ENCODE data around the gene GBP1. TPM values are rescaled to one million over a fixed set of nuclear protein-coding genes. Genes with fewer than 3 reads are reported as not detected.

Gene GBP1
- total and polyA plus RNA-seq, 2 of the 8 experiments (the other 6 are each of a cell fraction or from before 2014, with no cell fraction given) = not detected

DNA sequence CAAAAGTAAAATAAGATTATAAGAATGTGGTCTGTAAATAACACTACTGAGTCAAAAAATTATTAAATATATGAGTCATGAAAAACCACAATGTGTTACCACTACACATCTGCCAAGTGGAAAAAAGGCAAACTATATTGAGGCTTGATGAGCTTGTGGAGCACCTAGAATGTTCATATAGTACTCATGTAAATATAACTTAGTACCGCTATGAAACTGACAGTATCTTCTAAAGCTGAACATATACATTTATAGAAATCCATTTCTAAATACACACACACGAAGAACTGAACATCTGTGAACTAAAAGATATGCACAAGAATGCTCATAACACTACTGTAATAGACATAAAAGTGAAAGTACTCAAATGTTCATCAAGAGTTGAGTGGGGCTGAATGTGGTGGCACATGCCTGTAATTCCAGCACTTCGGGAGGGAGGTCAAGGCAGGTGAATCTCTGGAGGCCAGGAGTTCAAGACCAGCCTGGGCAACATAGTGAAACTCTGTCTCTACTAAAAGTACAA is 23.8 kb downstream of the GBP1 start:
- no peak overlapping the region for H2BK20ac ChIP-seq (ENCODE audit: low read length)
- DNase-seq (ENCODE audit: low read depth in 1 of 2, low spot score in 2 of 2) = no peak
- H3K56ac ChIP-seq (replicated peaks; ENCODE audit: insufficient read length, low read depth, low read length) = no peak overlapping the region
- H3K4me3 ChIP-seq (ENCODE audit: extremely low read depth in 1 of 4, insufficient read depth in 2 of 4, low read depth in 3 of 4, low read length in 4 of 4) = no peak overlapping the region
- H2AK5ac ChIP-seq (ENCODE audit: low read depth, low read length) = no peak overlapping the region
- no peaks in the 10 kb centered on the region for H3K27me3 ChIP-seq (replicated peaks in 1 of 4; ENCODE audit: control insufficient read depth in 3 of 4, extremely low read depth in 1 of 4, insufficient read depth in 3 of 4, low read length in 3 of 4)
- no peak overlapping the region for H3K23ac ChIP-seq (ENCODE audit: insufficient read length)
- WGBS, 2 experiments (ENCODE audit: extremely low coverage in 1 of 2, insufficient coverage in 1 of 2, insufficient read length in 1 of 2, insufficient replicate concordance in 2 of 2, low coverage in 1 of 2, low lambda C conversion rate in 2 of 2, missing lambda C conversion rate in 1 of 2) = 74% methylated on average over 3 of the region's 3 CpGs; no CpG with 5 or more reads in 1 of the 2 experiments
- 0 out of 2 replicates have a peak, but pooled peaks cover 3% of the 10 kb centered on the region for H3K23me2 ChIP-seq (ENCODE audit: low read depth, low read length)
- no peak overlapping the region for H3K4me2 ChIP-seq (ENCODE audit: insufficient read depth in 1 of 2, low read depth in 2 of 2, low read length in 2 of 2)
- CTCF ChIA-PET (ENCODE audit: partially characterized antibody) = no interaction called here
- H3K36me3 ChIP-seq (ENCODE audit: control insufficient read depth in 2 of 4, insufficient read depth in 4 of 4, low read length in 3 of 4) = no peaks in the 10 kb centered on the region
- H2BK5ac ChIP-seq (ENCODE audit: low read depth, low read length) = no peak overlapping the region
- H3K4me1 ChIP-seq (replicated peaks in 1 of 4; ENCODE audit: control insufficient read depth in 3 of 4, insufficient read depth in 4 of 4, low read length in 3 of 4) = no peaks in the 10 kb centered on the region
- no peak overlapping the region for H3K4ac ChIP-seq (replicated peaks; ENCODE audit: insufficient read length, low read depth, low read length)
- H4K5ac ChIP-seq (ENCODE audit: insufficient read length, low read depth, low read length) = no peak overlapping the region
- no peak overlapping the region for H3K14ac ChIP-seq (ENCODE audit: insufficient read length)
- H3K18ac ChIP-seq (ENCODE audit: extremely low read depth, low read length) = no peak overlapping the region
- H4K91ac ChIP-seq (replicated peaks; ENCODE audit: insufficient read length, low read length) = no peak overlapping the region
- POLR2A ChIA-PET (ENCODE audit: partially characterized antibody) = no interaction called here
- H2BK120ac ChIP-seq (replicated peaks; ENCODE audit: low read depth, low read length) = no peak overlapping the region
- no peak overlapping the region for H3K27ac ChIP-seq (ENCODE audit: low read depth, low read length)
- H3K9ac ChIP-seq (replicated peaks in 1 of 4; ENCODE audit: extremely low read depth in 1 of 4, low read depth in 3 of 4, low read length in 3 of 4) = no peak overlapping the region
- no peak overlapping the region for H2AFZ ChIP-seq (ENCODE audit: low read length)
- H3K9me3 ChIP-seq (ENCODE audit: insufficient read depth in 2 of 2, low read depth in 1 of 2, low read length in 1 of 2) = peaks cover 8 to 14% of the 10 kb centered on the region in 2 experiments; a peak in 3 of 4 replicates
- H2BK15ac ChIP-seq (ENCODE audit: low read length) = no peak overlapping the region
- H3K79me2 ChIP-seq (ENCODE audit: control insufficient read depth in 1 of 2, insufficient read depth in 2 of 2, low read length in 2 of 2) = no peaks in the 10 kb centered on the region
- H3K79me1 ChIP-seq (ENCODE audit: low read depth, low read length) = no peaks in the 10 kb centered on the region
- FAIRE-seq = no peak
- no peak overlapping the region for H2BK12ac ChIP-seq (ENCODE audit: low read depth, low read length)
- no peak overlapping the region for H4K8ac ChIP-seq (ENCODE audit: extremely low read depth, insufficient read depth, low read length)
- no peaks in the 10 kb centered on the region for H4K20me1 ChIP-seq (replicated peaks in 1 of 2; ENCODE audit: control insufficient read depth in 1 of 2, insufficient read depth in 2 of 2, low read length in 2 of 2)
- TF ChIP-seq SP4 (IDR thresholded peaks at IDR 0.05; ENCODE audit: low read length) = no peak
- no peak for TF ChIP-seq YY1 (IDR thresholded peaks at IDR 0.05; ENCODE audit: low read depth, low read length)
- TF ChIP-seq POLR2A (IDR thresholded peaks at IDR 0.05; ENCODE audit: control extremely low read depth in 1 of 2, low read depth in 2 of 2, low read length in 2 of 2) = no peak
- TF ChIP-seq CREB1 (IDR thresholded peaks at IDR 0.05) = no peak
- TF ChIP-seq, protein P1, sequence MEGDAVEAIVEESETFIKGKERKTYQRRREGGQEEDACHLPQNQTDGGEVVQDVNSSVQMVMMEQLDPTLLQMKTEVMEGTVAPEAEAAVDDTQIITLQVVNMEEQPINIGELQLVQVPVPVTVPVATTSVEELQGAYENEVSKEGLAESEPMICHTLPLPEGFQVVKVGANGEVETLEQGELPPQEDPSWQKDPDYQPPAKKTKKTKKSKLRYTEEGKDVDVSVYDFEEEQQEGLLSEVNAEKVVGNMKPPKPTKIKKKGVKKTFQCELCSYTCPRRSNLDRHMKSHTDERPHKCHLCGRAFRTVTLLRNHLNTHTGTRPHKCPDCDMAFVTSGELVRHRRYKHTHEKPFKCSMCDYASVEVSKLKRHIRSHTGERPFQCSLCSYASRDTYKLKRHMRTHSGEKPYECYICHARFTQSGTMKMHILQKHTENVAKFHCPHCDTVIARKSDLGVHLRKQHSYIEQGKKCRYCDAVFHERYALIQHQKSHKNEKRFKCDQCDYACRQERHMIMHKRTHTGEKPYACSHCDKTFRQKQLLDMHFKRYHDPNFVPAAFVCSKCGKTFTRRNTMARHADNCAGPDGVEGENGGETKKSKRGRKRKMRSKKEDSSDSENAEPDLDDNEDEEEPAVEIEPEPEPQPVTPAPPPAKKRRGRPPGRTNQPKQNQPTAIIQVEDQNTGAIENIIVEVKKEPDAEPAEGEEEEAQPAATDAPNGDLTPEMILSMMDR (IDR thresholded peaks at IDR 0.05; ENCODE audit: control extremely low read depth in 1 of 3, insufficient read depth in 1 of 3, low read depth in 1 of 3, low read length in 3 of 3) = no peak
- no peak for TF ChIP-seq SAP30 (IDR thresholded peaks at IDR 0.05; ENCODE audit: insufficient read depth, insufficient replicate concordance, low read length)
- TF ChIP-seq TCF12 (IDR thresholded peaks at IDR 0.05; ENCODE audit: low read depth, low read length) = no peak
- TF ChIP-seq, protein P2, sequence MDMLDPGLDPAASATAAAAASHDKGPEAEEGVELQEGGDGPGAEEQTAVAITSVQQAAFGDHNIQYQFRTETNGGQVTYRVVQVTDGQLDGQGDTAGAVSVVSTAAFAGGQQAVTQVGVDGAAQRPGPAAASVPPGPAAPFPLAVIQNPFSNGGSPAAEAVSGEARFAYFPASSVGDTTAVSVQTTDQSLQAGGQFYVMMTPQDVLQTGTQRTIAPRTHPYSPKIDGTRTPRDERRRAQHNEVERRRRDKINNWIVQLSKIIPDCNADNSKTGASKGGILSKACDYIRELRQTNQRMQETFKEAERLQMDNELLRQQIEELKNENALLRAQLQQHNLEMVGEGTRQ (IDR thresholded peaks at IDR 0.05; ENCODE audit: low read length) = no peak
- TF ChIP-seq, protein P3, sequence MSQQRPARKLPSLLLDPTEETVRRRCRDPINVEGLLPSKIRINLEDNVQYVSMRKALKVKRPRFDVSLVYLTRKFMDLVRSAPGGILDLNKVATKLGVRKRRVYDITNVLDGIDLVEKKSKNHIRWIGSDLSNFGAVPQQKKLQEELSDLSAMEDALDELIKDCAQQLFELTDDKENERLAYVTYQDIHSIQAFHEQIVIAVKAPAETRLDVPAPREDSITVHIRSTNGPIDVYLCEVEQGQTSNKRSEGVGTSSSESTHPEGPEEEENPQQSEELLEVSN (IDR thresholded peaks at IDR 0.05) = no peak
- no peak for TF ChIP-seq CBX8 (IDR thresholded peaks at IDR 0.05; ENCODE audit: borderline replicate concordance, low read depth, low read length)
- TF ChIP-seq SP1 (IDR thresholded peaks at IDR 0.05; ENCODE audit: low read depth, low read length) = no peak
